Amniotic stem cell (primary cell): ENCODE results near the gene TGM4.
"Not testable (repeated sequence)": the region's sequence is repeated elsewhere in the genome, so short reads cannot be mapped to it uniquely, and the experiment has no call there.

Experiments
- DNase-seq: peaks from one replicate; lab custom pipeline; 2025; lab: John Stamatoyannopoulos, UW

TGM4 gene

GRCh38 chr3:44915702-44916438, 41.5 kb downstream of the TGM4 start:
- no peak for DNase-seq

GRCh38 chr3:44918087-44918486, 43.7 kb downstream of the TGM4 start:
- DNase-seq = no peak

- no peak for DNase-seq
Observed at GRCh38 chr3:44918581-44918980, 44.2 kb downstream of the TGM4 start.

- no peak for DNase-seq
Observed at GRCh38 chr3:44920081-44920480, 45.7 kb downstream of the TGM4 start.

GRCh38 chr3:44923632-44924456, 49.4 kb downstream of the TGM4 start:
- no peak for DNase-seq

- no peak for DNase-seq
Observed at GRCh38 chr3:44924457-44925084, 50.2 kb downstream of the TGM4 start.

- DNase-seq = no peak
Observed at GRCh38 chr3:44926172-44926571, 51.8 kb downstream of the TGM4 start.

GRCh38 chr3:44926921-44927320, 52.5 kb downstream of the TGM4 start:
- DNase-seq = no peak

GRCh38 chr3:44927371-44927770, 53.0 kb downstream of the TGM4 start:
- DNase-seq = no peak

GRCh38 chr3:44929782-44930181, 55.4 kb downstream of the TGM4 start:
- no peak for DNase-seq

GRCh38 chr3:44930911-44931310, 56.5 kb downstream of the TGM4 start:
- no peak for DNase-seq

GRCh38 chr3:44931791-44932190, 57.4 kb downstream of the TGM4 start:
- no peak for DNase-seq

GRCh38 chr3:44932271-44932670, 57.9 kb downstream of the TGM4 start:
- no peak for DNase-seq

- no peak for DNase-seq
Observed at GRCh38 chr3:44932986-44933944, 58.9 kb downstream of the TGM4 start.

- DNase-seq = no peak
Observed at GRCh38 chr3:44939581-44940036, 65.2 kb downstream of the TGM4 start.

- no peak for DNase-seq
Observed at GRCh38 chr3:44942202-44942921, 68.0 kb downstream of the TGM4 start.

GRCh38 chr3:44948239-44948638, 73.8 kb downstream of the TGM4 start:
- DNase-seq = no peak

GRCh38 chr3:44949770-44950169, 75.4 kb downstream of the TGM4 start:
- DNase-seq = not testable (repeated sequence)

GRCh38 chr3:44950275-44950734, 75.9 kb downstream of the TGM4 start:
- DNase-seq = no peak

- DNase-seq = no peak
Observed at GRCh38 chr3:44952689-44953088, 78.3 kb downstream of the TGM4 start.

GRCh38 chr3:44954304-44954703, 79.9 kb downstream of the TGM4 start:
- DNase-seq = no peak
